GM19025 (cell line): ENCODE results near the gene CCDC97.

Experiments used
- ATAC-seq: cut with Tn5 transposase; IDR thresholded peaks from one replicate; pipeline ENCODE4 v1.9.1; 2021; ENCODE audit warnings: mild to moderate bottlenecking, low read depth, moderate library complexity; ENCODE audit not compliant: unreplicated experiment

CCDC97 gene

GRCh38 chr19:41297628-41298347 is 12.2 kb upstream of the CCDC97 start:
- peak; percentile 78 for ATAC-seq

- peak; percentile 19 for ATAC-seq
These were observed 11.5 kb upstream of the CCDC97 start for GRCh38 chr19:41298348-41298964.

GRCh38 chr19:41299046-41299754 is 10.8 kb upstream of the CCDC97 start:
- ATAC-seq, result no peak

GRCh38 chr19:41299755-41300089 is 10.2 kb upstream of the CCDC97 start:
- ATAC-seq, result no peak

- no peak for ATAC-seq
These were observed 9.4 kb upstream of the CCDC97 start for GRCh38 chr19:41300555-41300954.

- ATAC-seq, result no peak
These were observed 7.2 kb upstream of the CCDC97 start for GRCh38 chr19:41302624-41303351.

- no peak for ATAC-seq
These were observed 6.0 kb upstream of the CCDC97 start for GRCh38 chr19:41303954-41304353.

- ATAC-seq, result no peak
These were observed 5.1 kb upstream of the CCDC97 start for GRCh38 chr19:41304706-41305483.

- ATAC-seq, result no peak
These were observed 3.8 kb upstream of the CCDC97 start for GRCh38 chr19:41305927-41306793.

GRCh38 chr19:41307090-41307875 is 2.7 kb upstream of the CCDC97 start:
- ATAC-seq, result no peak

- no peak for ATAC-seq
These were observed 2.0 kb upstream of the CCDC97 start for GRCh38 chr19:41307954-41308449.

- no peak for ATAC-seq
These were observed 1.4 kb upstream of the CCDC97 start for GRCh38 chr19:41308450-41309179.

GRCh38 chr19:41309180-41310032 is 566 bp upstream of the CCDC97 start:
- ATAC-seq, result no peak

GRCh38 chr19:41311072-41311471 is 1.1 kb downstream of the CCDC97 start:
- no peak for ATAC-seq

- no peak for ATAC-seq
These were observed 1.6 kb downstream of the CCDC97 start for GRCh38 chr19:41311613-41312012.

- no peak for ATAC-seq
These were observed 6.4 kb downstream of the CCDC97 start for GRCh38 chr19:41316306-41316920.
